Fibroblast of lung (primary cell): ENCODE data around the gene TP63.

ENCODE experiments used
- EZH2 ChIP-seq: IDR thresholded peaks from 2 replicates; pipeline ENCODE4 v1.5.1; 2012; ENCODE audit warnings: low read length, control low read depth, mild to moderate bottlenecking; ENCODE audit errors: missing control alignments
- TF ChIP-seq, protein P1 (sequence below), 2 donors: IDR thresholded peaks in 1 of 2; conservative IDR thresholded peaks in 1 of 2; 1 replicate in 1 of 2; 2 replicates in 1 of 2; pipeline ENCODE4 v1.5.1; 2011 to 2012; ENCODE audit warnings: low read length in 2 of 2, control low read depth in 1 of 2, inconsistent platforms in 1 of 2, low read depth in 1 of 2, mild to moderate bottlenecking in 1 of 2

DNA sequence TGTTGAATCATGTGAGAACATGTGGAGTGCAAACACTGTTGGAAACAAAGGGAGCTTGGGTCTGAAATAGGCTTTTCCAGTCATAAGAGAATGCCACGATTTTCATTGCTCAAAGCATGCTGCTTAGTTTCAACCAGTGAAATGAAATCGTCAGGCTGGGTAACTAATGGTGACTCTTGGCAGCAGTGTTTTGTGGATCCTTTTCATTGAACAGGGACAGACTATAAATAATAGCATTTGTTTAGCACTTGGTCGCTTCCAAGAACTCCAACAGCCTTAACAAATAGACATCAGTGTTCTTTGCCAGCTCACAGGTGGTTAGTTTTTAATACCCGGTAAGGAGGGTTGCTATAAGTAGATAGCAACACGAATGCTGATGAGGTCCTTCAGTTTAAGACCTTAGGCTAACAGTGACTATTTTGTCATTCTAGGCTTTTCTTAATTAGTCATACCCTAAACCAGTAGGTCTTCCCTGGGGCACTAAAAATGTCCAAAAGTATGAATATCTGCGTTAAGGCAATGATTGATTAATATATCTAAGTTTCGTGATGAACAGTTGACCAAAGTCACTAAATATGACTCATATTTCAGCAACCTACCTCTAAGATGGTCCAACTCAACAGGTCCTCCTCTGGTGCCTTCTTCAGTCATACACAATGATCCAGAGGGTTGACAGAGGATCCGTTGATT, 15.8 kb downstream of the TP63 start:
- no peak for TF ChIP-seq EZH2
- TF ChIP-seq, protein P1, sequence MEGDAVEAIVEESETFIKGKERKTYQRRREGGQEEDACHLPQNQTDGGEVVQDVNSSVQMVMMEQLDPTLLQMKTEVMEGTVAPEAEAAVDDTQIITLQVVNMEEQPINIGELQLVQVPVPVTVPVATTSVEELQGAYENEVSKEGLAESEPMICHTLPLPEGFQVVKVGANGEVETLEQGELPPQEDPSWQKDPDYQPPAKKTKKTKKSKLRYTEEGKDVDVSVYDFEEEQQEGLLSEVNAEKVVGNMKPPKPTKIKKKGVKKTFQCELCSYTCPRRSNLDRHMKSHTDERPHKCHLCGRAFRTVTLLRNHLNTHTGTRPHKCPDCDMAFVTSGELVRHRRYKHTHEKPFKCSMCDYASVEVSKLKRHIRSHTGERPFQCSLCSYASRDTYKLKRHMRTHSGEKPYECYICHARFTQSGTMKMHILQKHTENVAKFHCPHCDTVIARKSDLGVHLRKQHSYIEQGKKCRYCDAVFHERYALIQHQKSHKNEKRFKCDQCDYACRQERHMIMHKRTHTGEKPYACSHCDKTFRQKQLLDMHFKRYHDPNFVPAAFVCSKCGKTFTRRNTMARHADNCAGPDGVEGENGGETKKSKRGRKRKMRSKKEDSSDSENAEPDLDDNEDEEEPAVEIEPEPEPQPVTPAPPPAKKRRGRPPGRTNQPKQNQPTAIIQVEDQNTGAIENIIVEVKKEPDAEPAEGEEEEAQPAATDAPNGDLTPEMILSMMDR (conservative IDR thresholded peaks at IDR 0.05 in 1 of 2, IDR thresholded peaks at IDR 0.05 in 1 of 2; ENCODE audit: low read depth in 1 of 2, low read length in 2 of 2), result no peak
